Uterus (tissue), 2 donors: ENCODE measurements around the gene PRR35.

Experiments used
- CTCF ChIP-seq, 4 experiments: fragments of 200-600 bp in 2 of 4; fragments of 450-650 bp in 2 of 4; sonication (generic) in 2 of 4; IDR thresholded peaks; one replicate each; pipeline ENCODE4 v1.5.1; 2016 to 2019; ENCODE audit warnings: antibody characterized with exemption in 4 of 4, mild to moderate bottlenecking in 2 of 4, moderate library complexity in 1 of 4
- POLR2A ChIP-seq, 2 donors: fragments of 450-650 bp; IDR thresholded peaks; one replicate each; pipeline ENCODE4 v1.6.1; 2016; ENCODE audit warnings: antibody characterized with exemption in 2 of 2, mild to moderate bottlenecking in 1 of 2, moderate library complexity in 1 of 2

GRCh38 chr16:606656-607307 lies 46.6 kb downstream of the PRR35 start:
- no peak for TF ChIP-seq CTCF (IDR thresholded peaks at IDR 0.05)
- no peak for TF ChIP-seq POLR2A (IDR thresholded peaks at IDR 0.05)
